ENCODE measurements around the gene CDC25B.
A peak's percentile ranks its signal among the peaks of the same experiment; 100 is the strongest.

The CDC25B gene

DNA sequence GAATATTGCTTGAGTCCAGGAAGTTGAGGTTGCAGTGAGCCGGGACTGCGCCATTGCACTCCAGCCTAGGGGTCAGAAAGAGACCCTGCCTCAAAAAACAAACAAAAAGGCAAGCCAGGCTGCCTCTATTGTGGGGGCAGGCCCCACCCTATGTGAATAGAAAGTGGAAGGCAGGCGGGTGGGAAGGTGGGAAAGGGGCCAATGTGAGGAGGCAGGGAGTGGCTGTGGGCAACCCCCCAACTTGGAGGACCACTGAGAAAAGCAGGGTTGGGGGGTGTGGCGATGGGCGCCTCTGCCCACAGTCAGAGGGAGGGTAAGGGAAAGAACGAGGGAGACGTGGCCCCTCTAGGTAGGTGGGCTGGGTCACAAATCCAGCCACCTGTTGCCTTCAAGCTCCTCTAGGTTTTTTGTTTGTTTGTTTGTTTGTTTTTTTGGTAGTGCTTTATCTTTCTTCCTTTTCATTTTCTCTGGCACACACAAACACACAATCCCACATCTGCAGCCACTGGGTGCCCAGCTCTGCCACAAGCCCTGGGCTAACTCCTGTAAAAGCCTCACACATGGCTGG is 18.9 kb downstream of the CDC25B start:
- TF ChIP-seq TAF1 (IDR thresholded peaks at IDR 0.05; ENCODE audit: borderline replicate concordance, insufficient read depth, low read length) (no peak), FOXP2 (optimal IDR thresholded peaks at IDR 0.05; ENCODE audit: borderline replicate concordance, extremely low read depth, extremely low read length, insufficient read depth) (no peak), SIN3A (IDR thresholded peaks at IDR 0.05; ENCODE audit: borderline replicate concordance, insufficient read depth, low read length) (no peak), POLR2AphosphoS5 (IDR thresholded peaks at IDR 0.05; ENCODE audit: low read depth, low read length) (no peak)
- TF ChIP-seq, protein P1, sequence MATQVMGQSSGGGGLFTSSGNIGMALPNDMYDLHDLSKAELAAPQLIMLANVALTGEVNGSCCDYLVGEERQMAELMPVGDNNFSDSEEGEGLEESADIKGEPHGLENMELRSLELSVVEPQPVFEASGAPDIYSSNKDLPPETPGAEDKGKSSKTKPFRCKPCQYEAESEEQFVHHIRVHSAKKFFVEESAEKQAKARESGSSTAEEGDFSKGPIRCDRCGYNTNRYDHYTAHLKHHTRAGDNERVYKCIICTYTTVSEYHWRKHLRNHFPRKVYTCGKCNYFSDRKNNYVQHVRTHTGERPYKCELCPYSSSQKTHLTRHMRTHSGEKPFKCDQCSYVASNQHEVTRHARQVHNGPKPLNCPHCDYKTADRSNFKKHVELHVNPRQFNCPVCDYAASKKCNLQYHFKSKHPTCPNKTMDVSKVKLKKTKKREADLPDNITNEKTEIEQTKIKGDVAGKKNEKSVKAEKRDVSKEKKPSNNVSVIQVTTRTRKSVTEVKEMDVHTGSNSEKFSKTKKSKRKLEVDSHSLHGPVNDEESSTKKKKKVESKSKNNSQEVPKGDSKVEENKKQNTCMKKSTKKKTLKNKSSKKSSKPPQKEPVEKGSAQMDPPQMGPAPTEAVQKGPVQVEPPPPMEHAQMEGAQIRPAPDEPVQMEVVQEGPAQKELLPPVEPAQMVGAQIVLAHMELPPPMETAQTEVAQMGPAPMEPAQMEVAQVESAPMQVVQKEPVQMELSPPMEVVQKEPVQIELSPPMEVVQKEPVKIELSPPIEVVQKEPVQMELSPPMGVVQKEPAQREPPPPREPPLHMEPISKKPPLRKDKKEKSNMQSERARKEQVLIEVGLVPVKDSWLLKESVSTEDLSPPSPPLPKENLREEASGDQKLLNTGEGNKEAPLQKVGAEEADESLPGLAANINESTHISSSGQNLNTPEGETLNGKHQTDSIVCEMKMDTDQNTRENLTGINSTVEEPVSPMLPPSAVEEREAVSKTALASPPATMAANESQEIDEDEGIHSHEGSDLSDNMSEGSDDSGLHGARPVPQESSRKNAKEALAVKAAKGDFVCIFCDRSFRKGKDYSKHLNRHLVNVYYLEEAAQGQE (IDR thresholded peaks at IDR 0.05; ENCODE audit: insufficient read depth in 1 of 2, low read depth in 2 of 2, low read length in 2 of 2): no peak

DNA sequence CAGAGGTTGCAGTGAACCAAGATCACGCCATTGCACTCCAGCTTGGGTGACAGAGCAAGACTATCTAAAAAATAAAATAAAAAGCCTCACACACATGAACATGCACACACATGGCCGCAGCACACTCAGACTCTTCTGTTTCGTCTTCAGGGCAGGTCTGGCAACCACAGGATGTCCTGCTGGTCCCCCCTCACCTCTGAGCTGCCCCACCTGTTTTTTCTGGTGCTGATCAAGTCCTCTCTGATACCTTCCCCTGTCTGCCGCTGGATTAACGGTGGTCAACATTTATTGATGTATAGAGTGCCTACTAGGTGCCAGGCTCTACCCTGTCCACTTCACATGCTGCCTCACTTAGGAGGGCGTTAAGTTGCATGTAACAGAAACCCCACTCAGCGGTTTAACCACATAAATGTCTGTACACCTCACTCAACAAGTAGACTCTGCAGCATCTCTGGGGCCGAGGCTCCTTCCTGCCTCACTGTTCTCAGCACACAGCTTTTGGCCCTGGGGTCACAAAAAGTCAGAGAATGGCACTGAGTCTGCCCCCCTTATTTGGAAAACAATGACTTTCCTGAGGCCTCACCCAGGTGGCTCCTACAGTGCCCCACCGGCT is 19.7 kb downstream of the CDC25B start:
- TF ChIP-seq, protein P1 (IDR thresholded peaks at IDR 0.05; ENCODE audit: insufficient read depth in 1 of 2, low read depth in 2 of 2, low read length in 2 of 2): no peak
- no peak for TF ChIP-seq SIN3A (IDR thresholded peaks at IDR 0.05; ENCODE audit: borderline replicate concordance, insufficient read depth, low read length)
- no peak for TF ChIP-seq POLR2AphosphoS5 (IDR thresholded peaks at IDR 0.05; ENCODE audit: low read depth, low read length)
- TF ChIP-seq TAF1 (IDR thresholded peaks at IDR 0.05; ENCODE audit: borderline replicate concordance, insufficient read depth, low read length): no peak

DNA sequence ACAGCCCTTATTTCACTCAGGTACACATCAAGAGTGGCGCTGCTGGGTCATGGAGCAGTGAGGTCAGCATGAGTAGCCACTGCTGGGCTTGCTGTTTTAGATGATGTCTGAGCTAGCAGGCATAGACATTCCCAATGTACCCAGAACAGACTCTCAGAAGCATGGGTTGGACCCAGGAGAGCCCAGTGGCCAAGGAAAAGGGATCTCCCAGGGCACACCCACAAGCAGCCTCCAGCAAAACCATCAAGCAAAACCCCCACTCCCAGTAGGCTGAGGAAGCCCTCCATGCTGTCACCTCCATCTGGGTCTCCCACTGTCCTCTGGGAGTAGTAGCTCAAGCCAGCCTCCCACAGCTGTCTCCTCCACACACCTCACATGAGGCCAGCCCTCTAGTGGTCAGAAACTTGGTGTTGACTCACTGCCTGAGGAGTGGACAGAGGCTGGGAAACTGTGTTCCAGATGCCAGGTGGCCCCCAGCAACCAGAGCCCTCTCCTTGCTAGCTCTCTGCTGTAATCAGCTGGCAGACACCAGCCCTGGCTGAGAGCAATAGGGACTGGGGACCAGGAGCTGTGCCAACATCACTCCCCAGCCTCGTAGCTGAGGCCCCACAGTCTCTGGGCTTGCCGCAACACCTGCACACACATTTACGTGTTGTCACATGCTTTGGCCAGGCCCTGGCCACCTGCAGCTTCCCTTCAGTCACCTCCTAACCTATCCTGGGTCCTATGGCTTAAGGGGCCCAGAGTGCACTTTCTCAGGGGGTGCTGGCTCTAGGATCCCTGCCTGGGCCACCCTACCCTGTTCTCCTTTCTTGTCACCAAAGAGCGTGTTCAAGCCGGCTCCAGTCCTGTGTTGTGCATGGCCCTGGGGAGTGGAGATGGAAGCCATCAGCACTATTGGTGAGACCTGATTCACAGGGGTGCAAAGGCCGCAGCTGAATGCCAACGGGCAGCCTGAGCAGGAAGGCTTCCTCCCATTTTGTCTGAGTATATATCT is 22.3 kb downstream of the CDC25B start:
- TF ChIP-seq TAF1 (IDR thresholded peaks at IDR 0.05; ENCODE audit: borderline replicate concordance, insufficient read depth, low read length): no peak
- TF ChIP-seq POLR2AphosphoS5 (IDR thresholded peaks at IDR 0.05; ENCODE audit: low read depth, low read length): no peak
- TF ChIP-seq, protein P1 (IDR thresholded peaks at IDR 0.05; ENCODE audit: insufficient read depth in 1 of 2, low read depth in 2 of 2, low read length in 2 of 2): peak; percentile 35 to 75; a peak in 2 of 4 replicates

DNA sequence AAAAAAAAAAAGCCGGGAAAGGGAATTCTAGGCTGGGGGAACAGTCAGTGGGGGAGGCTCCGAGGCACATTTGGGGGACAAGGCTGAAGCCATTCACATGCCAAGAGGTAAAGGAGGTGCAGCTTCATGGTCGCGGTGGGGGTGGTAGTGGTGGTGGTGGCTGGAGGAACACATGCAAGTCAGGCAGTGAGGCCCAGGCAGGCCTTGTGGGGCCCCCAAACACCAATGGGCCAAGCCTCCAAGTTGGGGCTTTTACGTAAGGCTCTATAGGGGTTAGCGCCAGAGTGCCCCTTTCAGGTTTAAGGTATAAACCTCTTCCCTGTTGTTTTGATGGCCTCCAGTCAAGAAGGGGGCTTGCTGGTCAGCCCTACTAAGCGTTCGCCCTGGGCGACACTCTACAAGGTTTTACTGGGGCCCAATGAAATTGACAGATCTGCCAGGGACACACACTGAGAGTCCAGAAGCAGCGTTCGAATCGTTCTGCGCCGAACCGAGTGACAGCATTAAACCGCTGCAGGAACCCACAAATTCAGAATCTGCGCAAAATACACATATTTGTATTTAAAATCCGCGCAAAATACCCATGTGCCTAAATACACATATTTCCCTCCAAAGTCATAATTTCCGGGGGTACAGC is 23.4 kb downstream of the CDC25B start:
- TF ChIP-seq POLR2AphosphoS5 (IDR thresholded peaks at IDR 0.05; ENCODE audit: low read depth, low read length): no peak

DNA sequence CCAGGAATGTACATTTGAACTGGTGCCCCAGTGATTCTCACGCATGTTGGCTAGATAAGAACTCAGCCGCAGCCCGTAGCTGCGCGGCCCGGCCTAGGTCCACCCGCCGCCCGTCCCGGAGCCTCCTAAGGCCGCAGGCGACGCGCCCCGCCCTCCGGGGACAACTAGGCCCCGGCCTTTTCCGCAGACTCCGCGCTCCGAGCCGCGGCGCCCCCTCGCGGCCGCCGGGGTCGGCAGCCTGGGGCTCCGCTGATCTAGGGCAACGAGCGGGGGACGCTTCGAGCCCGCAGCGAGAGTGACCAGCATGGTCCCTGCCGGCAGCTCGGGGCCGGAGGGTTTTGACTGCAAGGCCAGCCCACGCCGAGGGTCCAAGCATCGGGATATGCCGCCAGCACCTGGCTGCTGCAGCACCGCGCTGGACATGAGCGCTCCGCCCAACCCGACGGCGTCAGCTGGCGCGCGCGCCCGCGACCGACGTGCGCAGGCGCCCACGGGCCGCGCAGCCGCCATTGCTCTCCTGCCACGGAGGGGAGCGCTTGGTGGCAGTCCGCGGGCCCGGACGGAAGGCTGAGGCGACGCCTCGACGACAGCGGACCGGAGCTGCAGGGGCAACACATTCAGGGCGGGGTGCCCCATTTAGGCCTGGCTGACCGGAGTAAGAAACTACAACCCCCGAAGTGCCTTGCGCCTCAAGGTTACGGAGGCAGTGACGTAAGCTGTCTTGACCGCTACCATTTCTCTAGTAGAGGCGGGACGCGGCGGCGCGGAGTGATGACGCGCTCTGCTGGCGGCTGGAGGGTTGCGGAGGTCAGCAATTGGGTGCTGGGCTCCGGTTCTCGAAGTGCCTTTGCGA is 24.2 kb downstream of the CDC25B start, which contains the start of gene AP5S1:
Gene AP5S1 (plus strand): TSS at position 500 of the 853 bp plus-strand sequence. CDS start 1,571 bp downstream, outside the sequence.
- no peak for TF ChIP-seq FOXP2 (optimal IDR thresholded peaks at IDR 0.05; ENCODE audit: borderline replicate concordance, extremely low read depth, extremely low read length, insufficient read depth)
- TF ChIP-seq SIN3A (IDR thresholded peaks at IDR 0.05; ENCODE audit: borderline replicate concordance, insufficient read depth, low read length): no peak
- peak; percentile 80; the same call in 1 of the 2 replicates for TF ChIP-seq TAF1 (IDR thresholded peaks at IDR 0.05; ENCODE audit: borderline replicate concordance, insufficient read depth, low read length)
- TF ChIP-seq, protein P1 (IDR thresholded peaks at IDR 0.05; ENCODE audit: insufficient read depth in 1 of 2, low read depth in 2 of 2, low read length in 2 of 2): peak in 1 of 2 experiments; percentile 27; a peak in 1 of 4 replicates
- peak; percentile 81 for TF ChIP-seq POLR2AphosphoS5 (IDR thresholded peaks at IDR 0.05; ENCODE audit: low read depth, low read length)
